HCT116 (cell line): ENCODE results near the gene ADIRF.

Experiments used
- FOSL1 ChIP-seq: IDR thresholded peaks from 2 replicates; pipeline ENCODE4 v1.6.1; 2012; ENCODE audit warnings: low read depth
- JUND ChIP-seq: IDR thresholded peaks from 2 replicates; pipeline ENCODE4 v1.6.1; 2012
- POLR2A ChIP-seq: IDR thresholded peaks from 2 replicates; pipeline ENCODE4 v1.7.0; 2011; ENCODE audit warnings: borderline replicate concordance; ENCODE audit not compliant: insufficient read depth, insufficient read length; ENCODE audit errors: extremely low read depth
- POLR2AphosphoS5 ChIP-seq: IDR thresholded peaks from 2 replicates; pipeline ENCODE4 v1.6.1; 2011; ENCODE audit warnings: mild to moderate bottlenecking, low read depth, low read length, moderate library complexity
- SIN3A ChIP-seq: IDR thresholded peaks from 2 replicates; pipeline ENCODE4 v1.6.1; 2012; ENCODE audit warnings: low read depth
- TCF7L2 ChIP-seq: IDR thresholded peaks from 2 replicates; pipeline ENCODE4 v1.7.0; 2011; ENCODE audit warnings: borderline replicate concordance, inconsistent platforms; ENCODE audit not compliant: insufficient read depth, insufficient read length; ENCODE audit errors: extremely low read depth
- YY1 ChIP-seq: IDR thresholded peaks from 2 replicates; pipeline ENCODE4 v1.6.1; 2011; ENCODE audit warnings: low read length, low read depth, moderate library complexity, mild to moderate bottlenecking; ENCODE audit not compliant: insufficient replicate concordance; ENCODE audit errors: extremely low read depth
- TF ChIP-seq, protein P1 (sequence below), 3 experiments: fragments of 200-600 bp in 1 of 3; sonication (generic) in 1 of 3; IDR thresholded peaks in 2 of 3; conservative IDR thresholded peaks in 1 of 3; 2 replicates each; pipeline ENCODE4 v1.5.1; 2012 to 2017; ENCODE audit warnings: low read depth in 2 of 3, low read length in 2 of 3, antibody characterized with exemption in 1 of 3, borderline replicate concordance in 1 of 3, control low read depth in 1 of 3, mild to moderate bottlenecking in 1 of 3, mixed read lengths in 1 of 3, mixed run types in 1 of 3, moderate library complexity in 1 of 3; ENCODE audit not compliant: insufficient read depth in 1 of 3
- TF ChIP-seq, protein P2 (sequence below): IDR thresholded peaks from 2 replicates; pipeline ENCODE4 v1.6.1; 2012; ENCODE audit warnings: low read depth
- TF ChIP-seq, protein P3 (sequence below): IDR thresholded peaks from 2 replicates; pipeline ENCODE4 v1.6.1; 2011; ENCODE audit warnings: mild to moderate bottlenecking, low read length, moderate library complexity; ENCODE audit not compliant: insufficient replicate concordance; ENCODE audit errors: extremely low read depth

DNA sequence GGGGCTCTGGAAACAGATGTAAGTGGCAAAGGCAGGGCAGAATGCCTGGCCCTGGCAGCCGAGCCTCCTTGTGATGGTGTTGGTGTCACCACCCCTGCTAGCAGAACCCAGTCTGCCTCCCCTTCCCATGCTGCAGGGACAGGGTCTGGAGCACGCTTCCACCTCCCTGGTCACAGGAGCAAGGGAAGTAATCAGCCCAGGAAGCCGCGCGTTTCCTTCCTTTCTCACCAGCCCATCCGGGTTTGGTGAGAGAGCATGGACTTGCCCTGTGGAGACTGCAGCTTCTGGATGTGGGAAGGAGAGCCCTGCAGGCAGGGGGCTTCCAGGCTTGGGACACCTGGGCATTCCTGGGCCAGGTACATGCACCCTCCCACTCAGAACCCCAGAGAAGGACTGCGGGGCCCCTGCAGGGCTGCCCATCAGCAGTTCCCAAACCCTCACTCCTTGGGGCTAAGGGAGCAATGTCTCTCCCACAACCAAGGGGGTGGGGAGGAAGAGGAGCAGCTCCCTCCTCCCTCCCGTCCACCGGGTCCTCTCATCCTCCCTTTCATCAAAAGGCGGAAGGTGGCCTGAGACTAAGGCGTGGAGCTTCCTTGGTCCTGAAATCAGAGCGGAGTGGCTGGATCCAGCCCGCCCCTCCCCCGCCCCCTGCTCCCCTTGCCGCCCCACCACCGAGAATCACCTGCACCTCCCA, 12.6 kb upstream of the ADIRF start:
- no peak for TF ChIP-seq YY1
- TF ChIP-seq, protein P1, sequence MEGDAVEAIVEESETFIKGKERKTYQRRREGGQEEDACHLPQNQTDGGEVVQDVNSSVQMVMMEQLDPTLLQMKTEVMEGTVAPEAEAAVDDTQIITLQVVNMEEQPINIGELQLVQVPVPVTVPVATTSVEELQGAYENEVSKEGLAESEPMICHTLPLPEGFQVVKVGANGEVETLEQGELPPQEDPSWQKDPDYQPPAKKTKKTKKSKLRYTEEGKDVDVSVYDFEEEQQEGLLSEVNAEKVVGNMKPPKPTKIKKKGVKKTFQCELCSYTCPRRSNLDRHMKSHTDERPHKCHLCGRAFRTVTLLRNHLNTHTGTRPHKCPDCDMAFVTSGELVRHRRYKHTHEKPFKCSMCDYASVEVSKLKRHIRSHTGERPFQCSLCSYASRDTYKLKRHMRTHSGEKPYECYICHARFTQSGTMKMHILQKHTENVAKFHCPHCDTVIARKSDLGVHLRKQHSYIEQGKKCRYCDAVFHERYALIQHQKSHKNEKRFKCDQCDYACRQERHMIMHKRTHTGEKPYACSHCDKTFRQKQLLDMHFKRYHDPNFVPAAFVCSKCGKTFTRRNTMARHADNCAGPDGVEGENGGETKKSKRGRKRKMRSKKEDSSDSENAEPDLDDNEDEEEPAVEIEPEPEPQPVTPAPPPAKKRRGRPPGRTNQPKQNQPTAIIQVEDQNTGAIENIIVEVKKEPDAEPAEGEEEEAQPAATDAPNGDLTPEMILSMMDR (IDR thresholded peaks at IDR 0.05 in 2 of 3, conservative IDR thresholded peaks at IDR 0.05 in 1 of 3; ENCODE audit: borderline replicate concordance in 1 of 3, insufficient read depth in 1 of 3, low read depth in 2 of 3, low read length in 2 of 3): no peak
- no peak for TF ChIP-seq POLR2A
- no peak for TF ChIP-seq SIN3A
- TF ChIP-seq, protein P2, sequence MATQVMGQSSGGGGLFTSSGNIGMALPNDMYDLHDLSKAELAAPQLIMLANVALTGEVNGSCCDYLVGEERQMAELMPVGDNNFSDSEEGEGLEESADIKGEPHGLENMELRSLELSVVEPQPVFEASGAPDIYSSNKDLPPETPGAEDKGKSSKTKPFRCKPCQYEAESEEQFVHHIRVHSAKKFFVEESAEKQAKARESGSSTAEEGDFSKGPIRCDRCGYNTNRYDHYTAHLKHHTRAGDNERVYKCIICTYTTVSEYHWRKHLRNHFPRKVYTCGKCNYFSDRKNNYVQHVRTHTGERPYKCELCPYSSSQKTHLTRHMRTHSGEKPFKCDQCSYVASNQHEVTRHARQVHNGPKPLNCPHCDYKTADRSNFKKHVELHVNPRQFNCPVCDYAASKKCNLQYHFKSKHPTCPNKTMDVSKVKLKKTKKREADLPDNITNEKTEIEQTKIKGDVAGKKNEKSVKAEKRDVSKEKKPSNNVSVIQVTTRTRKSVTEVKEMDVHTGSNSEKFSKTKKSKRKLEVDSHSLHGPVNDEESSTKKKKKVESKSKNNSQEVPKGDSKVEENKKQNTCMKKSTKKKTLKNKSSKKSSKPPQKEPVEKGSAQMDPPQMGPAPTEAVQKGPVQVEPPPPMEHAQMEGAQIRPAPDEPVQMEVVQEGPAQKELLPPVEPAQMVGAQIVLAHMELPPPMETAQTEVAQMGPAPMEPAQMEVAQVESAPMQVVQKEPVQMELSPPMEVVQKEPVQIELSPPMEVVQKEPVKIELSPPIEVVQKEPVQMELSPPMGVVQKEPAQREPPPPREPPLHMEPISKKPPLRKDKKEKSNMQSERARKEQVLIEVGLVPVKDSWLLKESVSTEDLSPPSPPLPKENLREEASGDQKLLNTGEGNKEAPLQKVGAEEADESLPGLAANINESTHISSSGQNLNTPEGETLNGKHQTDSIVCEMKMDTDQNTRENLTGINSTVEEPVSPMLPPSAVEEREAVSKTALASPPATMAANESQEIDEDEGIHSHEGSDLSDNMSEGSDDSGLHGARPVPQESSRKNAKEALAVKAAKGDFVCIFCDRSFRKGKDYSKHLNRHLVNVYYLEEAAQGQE: no peak
- TF ChIP-seq POLR2AphosphoS5: no peak
- TF ChIP-seq, protein P3, sequence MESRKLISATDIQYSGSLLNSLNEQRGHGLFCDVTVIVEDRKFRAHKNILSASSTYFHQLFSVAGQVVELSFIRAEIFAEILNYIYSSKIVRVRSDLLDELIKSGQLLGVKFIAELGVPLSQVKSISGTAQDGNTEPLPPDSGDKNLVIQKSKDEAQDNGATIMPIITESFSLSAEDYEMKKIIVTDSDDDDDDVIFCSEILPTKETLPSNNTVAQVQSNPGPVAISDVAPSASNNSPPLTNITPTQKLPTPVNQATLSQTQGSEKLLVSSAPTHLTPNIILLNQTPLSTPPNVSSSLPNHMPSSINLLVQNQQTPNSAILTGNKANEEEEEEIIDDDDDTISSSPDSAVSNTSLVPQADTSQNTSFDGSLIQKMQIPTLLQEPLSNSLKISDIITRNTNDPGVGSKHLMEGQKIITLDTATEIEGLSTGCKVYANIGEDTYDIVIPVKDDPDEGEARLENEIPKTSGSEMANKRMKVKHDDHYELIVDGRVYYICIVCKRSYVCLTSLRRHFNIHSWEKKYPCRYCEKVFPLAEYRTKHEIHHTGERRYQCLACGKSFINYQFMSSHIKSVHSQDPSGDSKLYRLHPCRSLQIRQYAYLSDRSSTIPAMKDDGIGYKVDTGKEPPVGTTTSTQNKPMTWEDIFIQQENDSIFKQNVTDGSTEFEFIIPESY: no peak
- TF ChIP-seq FOSL1: no peak
- no peak for TF ChIP-seq TCF7L2
- TF ChIP-seq JUND: no peak
